NOMO-1 (cell line): ENCODE data around the gene DFFA.
"Not testable (repeated sequence)": the region's sequence is repeated elsewhere in the genome, so short reads cannot be mapped to it uniquely, and the experiment has no call there.

Experiments
- DNase-seq, 2 experiments: peaks; one replicate each; lab custom pipeline; 2025; ENCODE audit not compliant: unreplicated experiment in 2 of 2; lab: John Stamatoyannopoulos, UW

The DFFA gene

GRCh38 chr1:10470043-10470442 lies 2.3 kb downstream of the DFFA start:
- no peak for DNase-seq

GRCh38 chr1:10467078-10467477 lies 5.3 kb downstream of the DFFA start:
- no peak for DNase-seq

GRCh38 chr1:10459184-10459583 lies 13.1 kb downstream of the DFFA start:
- DNase-seq = no peak

- DNase-seq = no peak
Observed at GRCh38 chr1:10457875-10458274, 14.5 kb downstream of the DFFA start.

- not testable (repeated sequence) for DNase-seq
Observed at GRCh38 chr1:10457462-10457861, 14.9 kb downstream of the DFFA start.

GRCh38 chr1:10456661-10457060 lies 15.7 kb downstream of the DFFA start:
- no peak for DNase-seq

DNA sequence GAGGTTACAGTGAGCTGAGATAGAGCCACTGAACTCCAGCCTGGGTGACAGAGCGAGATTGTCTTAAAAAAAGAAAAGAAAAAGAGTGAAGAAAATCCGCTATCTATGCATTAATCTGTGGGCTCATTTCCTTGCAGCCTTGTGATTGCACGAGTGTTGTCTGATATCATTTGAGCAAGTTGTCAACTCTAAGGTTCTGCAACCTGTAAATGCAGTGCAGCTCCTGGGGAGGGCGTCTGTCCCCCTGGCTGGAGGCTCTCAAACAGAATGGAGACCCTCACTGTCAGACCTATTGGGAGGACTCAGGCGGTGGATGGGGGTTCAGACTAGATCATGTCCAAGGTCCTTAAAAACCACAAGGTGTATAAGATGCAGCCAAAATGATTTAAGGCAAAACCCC lies 16.3 kb downstream of the DFFA start:
- DNase-seq = no peak

- DNase-seq = no peak
Observed at GRCh38 chr1:10451287-10451686, 21.0 kb downstream of the DFFA start.

- DNase-seq = no peak
Observed at GRCh38 chr1:10450836-10451235, 21.5 kb downstream of the DFFA start.

DNA sequence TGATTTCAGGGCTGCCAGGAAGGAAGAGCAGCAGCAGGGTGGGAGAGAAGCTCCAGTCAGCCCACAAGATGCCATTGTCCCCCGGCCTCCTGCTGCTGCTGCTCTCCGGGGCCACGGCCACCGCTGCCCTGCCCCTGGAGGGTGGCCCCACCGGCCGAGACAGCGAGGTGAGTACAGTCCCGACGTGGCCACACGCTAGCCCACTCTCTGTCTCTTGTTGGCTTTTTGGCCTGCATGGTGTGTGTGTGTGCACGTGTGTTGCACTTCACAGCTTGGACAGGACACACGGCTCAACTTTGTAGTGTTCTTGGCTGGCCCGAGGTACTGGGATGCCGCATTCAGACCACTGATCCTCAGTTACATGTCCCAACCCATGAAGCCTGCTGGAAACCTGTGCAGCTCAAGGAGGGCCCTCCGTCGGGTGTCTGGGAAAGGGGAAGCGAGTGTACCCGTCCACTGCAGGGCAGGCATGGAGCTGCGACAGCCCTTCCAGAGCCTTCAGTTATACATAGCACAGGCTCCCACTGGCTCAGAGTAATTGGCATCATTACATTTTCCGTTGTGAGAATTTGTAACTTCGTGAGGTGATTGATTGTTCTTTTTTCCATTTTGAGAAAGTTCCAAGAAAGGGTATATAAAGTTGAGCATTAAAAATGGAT lies 22.0 kb downstream of the DFFA start:
- no peak for DNase-seq

DNA sequence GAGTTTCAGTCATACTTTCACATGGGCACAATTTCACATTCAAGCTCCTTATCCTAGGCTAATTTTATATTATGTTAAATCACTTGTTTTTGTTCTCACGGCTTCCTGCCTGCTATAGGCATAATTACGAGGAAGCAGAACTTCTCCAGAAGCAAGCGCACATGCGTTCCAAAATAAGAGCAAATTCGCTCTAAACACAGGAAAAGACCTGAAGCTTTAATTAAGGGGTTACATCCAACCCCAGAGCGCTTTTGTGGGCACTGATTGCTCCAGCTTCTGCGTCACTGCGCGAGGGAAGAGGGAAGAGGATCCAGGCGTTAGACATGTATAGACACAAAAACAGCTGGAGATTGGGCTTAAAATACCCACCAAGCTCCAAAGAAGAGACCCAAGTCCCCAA lies 22.6 kb downstream of the DFFA start, which contains the start of gene CORT:
Gene CORT (plus strand): TSS at position 281 of the 400 bp plus-strand sequence. CDS start 193 bp downstream, outside the sequence.
- no peak for DNase-seq

- no peak for DNase-seq
Observed at GRCh38 chr1:10446790-10447422, 25.4 kb downstream of the DFFA start.

- no peak for DNase-seq
Observed at GRCh38 chr1:10444795-10445397, 27.4 kb downstream of the DFFA start.

GRCh38 chr1:10444248-10444647 lies 28.1 kb downstream of the DFFA start:
- DNase-seq = no peak

GRCh38 chr1:10440794-10441193 lies 31.5 kb downstream of the DFFA start:
- no peak for DNase-seq

DNA sequence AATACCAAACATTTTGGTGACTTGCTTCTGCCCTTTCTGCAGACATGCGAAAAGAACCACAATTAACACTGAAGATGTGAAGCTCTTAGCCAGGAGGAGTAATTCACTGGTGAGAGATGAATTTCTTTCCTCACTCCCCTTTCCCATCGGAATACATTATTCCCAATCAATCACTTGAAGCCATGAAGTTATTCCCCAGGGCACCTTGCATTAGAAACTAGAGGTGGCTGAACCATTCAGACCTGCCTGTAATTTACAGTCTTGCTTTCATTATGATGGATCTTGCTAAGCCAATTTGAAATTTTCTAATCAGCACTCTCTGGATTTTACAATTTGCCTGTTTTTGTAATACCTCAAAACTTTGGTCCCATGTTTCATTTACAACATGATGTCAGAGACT lies 32.0 kb downstream of the DFFA start:
- DNase-seq = no peak

- DNase-seq = no peak
Observed at GRCh38 chr1:10438677-10439163, 33.6 kb downstream of the DFFA start.

DNA sequence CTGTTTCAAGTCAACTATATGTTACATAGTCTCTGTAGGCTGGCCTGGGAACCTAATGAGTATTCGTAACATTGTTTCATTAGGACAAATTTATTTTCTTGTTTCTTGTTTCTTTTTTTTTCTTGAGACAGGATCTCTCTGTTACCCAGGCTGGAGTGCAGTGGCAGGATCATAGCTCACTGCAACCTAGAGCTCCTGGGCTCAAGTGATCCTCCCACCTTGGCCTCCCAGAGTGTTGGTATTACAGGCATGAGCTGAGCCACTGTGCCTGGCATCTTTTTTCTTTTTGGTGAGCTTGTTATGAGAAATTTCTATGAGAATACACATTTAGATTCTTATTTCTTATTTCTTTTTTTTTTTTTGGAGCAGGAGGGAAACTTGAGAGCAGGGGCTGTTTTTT lies 35.3 kb downstream of the DFFA start:
- no peak for DNase-seq

DNA sequence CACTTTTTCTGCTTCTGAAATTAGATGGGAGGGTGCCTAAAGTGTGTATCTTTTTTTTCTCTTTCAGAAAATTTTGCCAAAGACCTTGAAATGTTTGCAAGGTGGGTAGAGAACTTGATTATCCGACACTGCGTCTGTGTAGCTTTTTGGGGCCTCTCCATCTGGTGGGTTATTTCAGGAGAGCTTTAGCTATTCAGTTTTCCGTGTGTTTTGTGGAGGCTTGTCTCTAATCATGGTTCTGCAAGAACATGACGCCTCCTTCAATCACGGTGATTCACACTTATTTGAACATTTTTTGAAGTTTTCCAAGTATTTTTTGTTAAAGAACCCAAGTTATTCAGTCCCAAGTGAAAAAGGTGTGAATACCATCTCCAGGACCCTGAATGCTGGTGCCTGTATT lies 37.7 kb downstream of the DFFA start:
- DNase-seq = no peak

- no peak for DNase-seq
Observed at GRCh38 chr1:10433790-10434189, 38.5 kb downstream of the DFFA start.

DNA sequence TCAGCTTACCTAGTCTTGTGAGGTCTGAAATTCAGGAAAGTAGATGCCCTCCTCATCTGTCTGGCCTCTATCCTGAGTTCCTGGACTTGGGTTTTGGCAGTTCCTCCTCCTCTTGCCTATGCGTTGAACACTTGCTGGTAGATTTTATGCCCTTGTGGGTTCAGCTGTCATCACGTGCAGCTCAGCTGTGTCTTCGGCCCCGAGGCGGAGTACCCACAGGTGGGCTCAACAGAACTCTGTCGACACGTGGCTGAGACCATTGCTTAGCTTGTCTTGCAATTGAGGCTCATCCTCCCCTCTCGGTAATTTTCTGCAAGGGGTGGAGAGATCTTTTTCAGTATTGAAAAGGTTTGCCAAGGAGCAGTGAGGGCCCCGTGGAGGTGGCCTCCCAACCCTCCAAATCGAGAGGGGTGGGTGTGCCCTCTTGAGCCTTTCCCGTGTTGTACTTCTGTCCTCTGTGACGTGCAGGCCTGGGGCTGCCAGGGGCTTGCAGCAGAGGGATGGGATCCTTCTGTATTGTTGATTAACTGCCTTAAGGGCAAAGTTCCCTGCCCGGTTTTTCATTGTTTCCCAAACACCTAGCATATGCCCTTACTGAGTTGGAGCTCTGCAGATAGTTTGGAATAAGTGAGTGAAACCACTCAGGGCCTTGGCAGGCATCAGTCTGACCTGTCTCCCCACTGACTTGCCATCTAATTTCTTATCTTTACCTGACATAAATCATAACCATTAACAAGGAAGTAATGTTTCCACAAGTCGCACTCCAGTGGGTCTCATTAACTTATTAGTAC lies 39.2 kb downstream of the DFFA start:
- no peak for DNase-seq
